Measurements from ENCODE around the gene LDLRAP1. TPM values are rescaled to one million over a fixed set of nuclear protein-coding genes. Genes with fewer than 3 reads are reported as not detected.

The LDLRAP1 gene
- total RNA-seq, 4 donors from 2014 or later, result 7.3 to 18.1 (median 9.2) TPM

- no peak for TF ChIP-seq CTCF (IDR thresholded peaks at IDR 0.05; ENCODE audit: low read depth)
Observed at GRCh38 chr1:25616987-25617624, 73.7 kb downstream of the LDLRAP1 start.

- TF ChIP-seq CTCF (IDR thresholded peaks at IDR 0.05; ENCODE audit: low read depth), result no peak
Observed at GRCh38 chr1:25617625-25618432, 74.4 kb downstream of the LDLRAP1 start.

GRCh38 chr1:25618433-25618808, 75.0 kb downstream of the LDLRAP1 start:
- no peak for TF ChIP-seq CTCF (IDR thresholded peaks at IDR 0.05; ENCODE audit: low read depth)

Other genes with a start within 250 kb of the LDLRAP1 start
- 100 to 1,000 TPM in 2 of 4 donors, 10 to 100 TPM in 2; 73.8 to 173 (median 92.7) TPM for gene TMEM50A, start 205.3 kb upstream of the LDLRAP1 start, total RNA-seq
- gene RHCE, start 122.8 kb upstream of the LDLRAP1 start, total RNA-seq, result not detected
- 10 to 100 TPM; 13.0 to 19.7 (median 16.3) TPM for gene MACO1, start 112.7 kb upstream of the LDLRAP1 start, total RNA-seq
- 10 to 100 TPM; 11.0 to 20.9 (median 15.9) TPM for gene MAN1C1, start 73.2 kb downstream of the LDLRAP1 start, total RNA-seq

Data from subcutaneous adipose tissue (tissue), 4 donors.